Activated T-cell treated with anti-CD3 and anti-CD28 coated beads, Interleukin-2, amount 50 U/mL, for 24 hours (primary cell): Measurements from ENCODE around the gene CLCN6.

Experiments used
- DNase-seq: peaks from one replicate; pipeline ENCODE4 v3.0.0-alpha.2; 2020
- H3K27ac Mint-ChIP-seq: 2 replicates; pipeline ENCODE4 v1.8.0; 2020; ENCODE audit warnings: mild to moderate bottlenecking, mixed read lengths
- H3K27me3 Mint-ChIP-seq: 2 replicates; pipeline ENCODE4 v1.8.0; 2020; ENCODE audit warnings: mixed read lengths
- H3K36me3 Mint-ChIP-seq: 2 replicates; pipeline ENCODE4 v1.8.0; 2020; ENCODE audit warnings: low read depth, mixed read lengths
- H3K4me1 Mint-ChIP-seq: 2 replicates; pipeline ENCODE4 v1.8.0; 2020; ENCODE audit warnings: low read depth, mixed read lengths
- H3K4me3 Mint-ChIP-seq: 2 replicates; pipeline ENCODE4 v1.8.0; 2020; ENCODE audit warnings: mild to moderate bottlenecking, moderate library complexity, mixed read lengths
- H3K9me3 Mint-ChIP-seq: 2 replicates; pipeline ENCODE4 v1.8.0; 2020; ENCODE audit warnings: mixed read lengths

CLCN6 gene

DNA sequence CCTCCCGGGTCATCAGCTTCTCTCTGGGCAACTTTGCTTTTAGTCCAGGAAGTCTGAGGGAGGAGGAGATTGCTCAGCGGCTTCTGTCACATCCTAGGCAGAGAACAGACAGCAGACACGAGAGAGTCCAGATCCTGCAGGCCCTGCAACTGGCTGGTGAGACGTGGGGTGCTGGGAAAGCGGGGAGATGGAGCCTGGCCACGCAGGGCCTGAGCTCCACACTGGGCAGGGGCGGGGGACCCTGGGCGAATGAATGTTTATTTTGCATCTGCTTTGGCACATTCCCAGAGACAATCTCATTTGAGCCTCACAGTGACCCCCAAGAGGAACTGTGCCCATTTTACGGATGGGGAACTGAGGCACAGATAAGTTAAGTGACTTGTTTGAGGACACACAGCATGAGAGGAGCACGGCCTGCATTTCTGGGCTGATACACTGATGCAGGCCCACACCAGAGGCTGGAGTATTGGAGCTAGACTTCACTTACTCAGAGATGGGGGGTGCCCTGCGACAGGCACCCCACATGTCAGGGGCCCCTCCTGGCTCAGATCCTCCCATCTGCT lies 34.4 kb upstream of the CLCN6 start:
- H3K27me3 Mint-ChIP-seq: no peaks in the 10 kb centered on the region
- no peak overlapping the region for H3K4me3 Mint-ChIP-seq
- H3K36me3 Mint-ChIP-seq: no peaks in the 10 kb centered on the region
- no peak for DNase-seq
- no peak overlapping the region for H3K27ac Mint-ChIP-seq
- no peaks in the 10 kb centered on the region for H3K4me1 Mint-ChIP-seq
- no peaks in the 10 kb centered on the region for H3K9me3 Mint-ChIP-seq

DNA sequence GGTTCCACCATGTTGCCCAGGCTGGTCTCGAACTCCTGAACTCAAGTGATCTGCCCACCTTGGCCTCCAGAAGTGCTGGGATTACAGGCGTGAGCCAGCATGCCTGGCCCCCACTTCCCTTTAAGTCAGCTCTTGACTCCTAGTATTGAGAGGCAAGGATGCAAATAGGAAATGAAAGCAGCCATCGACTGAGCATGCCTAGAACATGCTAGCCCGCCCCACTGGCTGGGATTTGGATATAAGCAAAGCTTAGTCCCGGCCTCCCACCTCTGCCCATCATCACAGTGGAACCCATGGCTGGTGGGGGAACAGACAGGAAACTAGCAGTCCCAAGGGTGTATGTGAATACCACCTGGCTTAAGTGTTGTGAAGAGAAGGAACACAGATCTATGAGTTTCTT lies 33.5 kb upstream of the CLCN6 start:
- H3K4me1 Mint-ChIP-seq: no peaks in the 10 kb centered on the region

DNA sequence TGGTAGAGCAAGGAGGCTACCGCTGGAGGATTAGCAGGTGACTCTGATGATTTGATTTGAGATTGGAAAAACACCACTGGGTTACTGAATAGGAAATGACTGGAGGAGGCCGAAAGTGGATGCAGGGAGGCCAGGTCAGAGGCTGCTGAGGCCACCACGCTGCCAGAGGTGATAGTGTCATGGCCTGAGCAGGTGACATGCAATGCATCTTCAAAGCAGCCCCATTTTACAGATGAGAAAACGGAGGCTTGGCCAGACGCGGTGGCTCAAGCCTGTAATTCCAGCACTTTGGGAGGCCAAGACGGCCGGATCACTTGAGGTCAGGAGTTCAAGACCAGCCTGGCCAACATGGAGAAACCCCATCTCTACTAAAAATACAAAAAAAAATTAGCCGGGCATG lies 31.2 kb upstream of the CLCN6 start:
- H3K9me3 Mint-ChIP-seq: no peaks in the 10 kb centered on the region
- no peaks in the 10 kb centered on the region for H3K4me1 Mint-ChIP-seq
- no peaks in the 10 kb centered on the region for H3K36me3 Mint-ChIP-seq
- H3K4me3 Mint-ChIP-seq: no peak overlapping the region
- DNase-seq: no peak
- H3K27me3 Mint-ChIP-seq: no peaks in the 10 kb centered on the region
- H3K27ac Mint-ChIP-seq: no peak overlapping the region

More for the DNA sequence above, 33.5 kb upstream of the CLCN6 start:
- Mint-ChIP-seq H3K27me3 (no peaks in the 10 kb centered on the region), H3K9me3 (no peaks in the 10 kb centered on the region), H3K27ac (no peak overlapping the region), H3K4me3 (no peak overlapping the region), H3K36me3 (no peaks in the 10 kb centered on the region)
- DNase-seq: no peak

DNA sequence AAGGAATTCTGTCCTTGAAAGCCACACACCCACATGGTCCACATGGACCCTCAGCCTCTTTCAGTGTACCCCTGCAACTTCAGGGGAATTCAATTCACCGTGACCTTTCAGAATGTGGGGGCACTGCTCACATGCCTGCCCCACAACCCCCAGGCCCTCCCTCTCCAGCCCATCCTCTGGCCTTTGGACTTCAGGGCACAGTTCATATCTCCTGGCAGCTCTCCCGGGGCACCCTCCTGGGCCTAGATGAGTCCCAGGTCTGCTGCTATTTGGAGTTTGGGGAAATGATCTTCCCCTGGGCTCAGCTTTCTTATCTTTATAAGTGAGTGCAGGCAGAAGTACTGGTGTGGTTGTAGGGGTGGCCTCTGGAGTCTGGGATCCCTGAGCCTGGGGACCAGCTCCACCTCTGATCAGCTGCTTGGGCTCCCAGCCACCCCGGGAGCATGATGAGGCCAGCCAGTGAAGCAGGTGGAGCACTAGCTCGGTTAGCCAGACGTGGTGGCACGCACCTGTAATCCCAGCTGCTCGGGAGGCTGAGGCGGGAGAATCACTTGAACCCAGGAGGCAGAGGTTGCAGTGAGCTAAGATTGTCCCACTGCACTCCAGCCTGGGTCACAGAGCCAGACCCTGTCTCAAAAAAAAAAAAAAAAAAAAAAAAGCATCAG lies 28.2 kb upstream of the CLCN6 start:
- no peak for DNase-seq
- no peak overlapping the region for H3K4me3 Mint-ChIP-seq
- no peaks in the 10 kb centered on the region for H3K36me3 Mint-ChIP-seq
- H3K4me1 Mint-ChIP-seq: no peaks in the 10 kb centered on the region
- no peaks in the 10 kb centered on the region for H3K27me3 Mint-ChIP-seq
- H3K27ac Mint-ChIP-seq: no peak overlapping the region
- no peaks in the 10 kb centered on the region for H3K9me3 Mint-ChIP-seq

DNA sequence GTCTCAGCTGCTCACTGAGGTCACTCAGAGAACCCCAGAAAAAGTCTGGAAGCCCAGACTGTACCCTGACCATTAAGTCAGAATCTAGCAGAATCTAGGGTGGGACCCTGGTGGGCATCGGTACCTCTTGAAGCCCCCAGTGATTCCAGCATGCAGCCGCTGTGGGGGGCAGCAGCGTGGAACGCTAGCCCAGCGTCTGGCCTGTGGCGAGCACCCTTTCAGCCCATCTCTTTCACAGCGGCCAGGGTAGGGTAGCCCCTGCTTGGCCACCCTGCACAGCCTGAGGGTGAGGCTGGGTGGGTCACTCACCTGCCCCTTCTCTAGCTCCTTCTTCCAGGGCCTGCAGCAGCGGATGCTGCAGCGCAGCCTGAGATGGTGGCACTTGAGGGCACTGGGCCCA lies 27.7 kb upstream of the CLCN6 start:
- H3K4me3 Mint-ChIP-seq: no peak overlapping the region
- H3K36me3 Mint-ChIP-seq: no peaks in the 10 kb centered on the region
- no peak for DNase-seq
- H3K27ac Mint-ChIP-seq: no peak overlapping the region
- H3K4me1 Mint-ChIP-seq: no peaks in the 10 kb centered on the region
- H3K27me3 Mint-ChIP-seq: no peaks in the 10 kb centered on the region
- H3K9me3 Mint-ChIP-seq: no peaks in the 10 kb centered on the region

DNA sequence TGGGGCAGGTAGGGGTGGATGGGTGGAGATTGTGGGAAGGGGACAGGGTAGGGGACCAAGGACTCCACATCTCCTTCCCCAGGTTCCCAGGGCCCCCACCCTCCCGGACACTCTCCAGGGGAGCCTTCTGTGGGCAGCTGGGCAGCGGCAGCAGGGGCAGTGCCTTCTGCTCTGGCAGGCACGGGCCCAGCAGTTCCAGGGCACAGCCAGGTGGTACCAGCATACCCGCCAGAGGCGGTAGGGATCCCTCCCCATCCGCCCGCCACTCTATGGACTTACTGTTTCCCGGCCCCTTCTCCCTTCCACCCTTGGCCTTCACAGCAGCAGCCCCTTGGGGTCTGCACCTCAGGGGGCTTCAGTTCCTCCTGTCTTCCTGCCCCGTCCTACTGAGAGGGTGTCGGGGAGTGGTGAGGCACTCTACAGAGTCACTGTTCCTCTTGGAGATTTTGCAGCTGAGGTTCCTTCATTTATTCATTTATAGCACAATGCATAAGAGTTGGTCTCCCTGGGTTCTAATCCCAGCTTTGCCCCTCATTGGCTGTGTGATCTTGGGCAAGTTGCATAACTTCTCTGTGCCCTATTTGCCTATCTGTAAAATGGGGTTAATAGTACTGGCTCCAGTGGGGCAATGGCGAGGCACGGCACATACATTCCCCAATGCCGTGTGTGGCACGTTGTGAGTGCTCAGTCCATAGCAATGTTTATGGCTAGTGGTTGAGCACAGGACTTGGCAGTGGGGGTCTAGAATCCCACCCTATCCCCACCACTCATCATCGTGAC lies 27.0 kb upstream of the CLCN6 start:
- DNase-seq: no peak
- Mint-ChIP-seq H3K4me1 (no peaks in the 10 kb centered on the region), H3K4me3 (no peak overlapping the region), H3K36me3 (no peaks in the 10 kb centered on the region), H3K9me3 (no peaks in the 10 kb centered on the region), H3K27me3 (no peaks in the 10 kb centered on the region), H3K27ac (no peak overlapping the region)

DNA sequence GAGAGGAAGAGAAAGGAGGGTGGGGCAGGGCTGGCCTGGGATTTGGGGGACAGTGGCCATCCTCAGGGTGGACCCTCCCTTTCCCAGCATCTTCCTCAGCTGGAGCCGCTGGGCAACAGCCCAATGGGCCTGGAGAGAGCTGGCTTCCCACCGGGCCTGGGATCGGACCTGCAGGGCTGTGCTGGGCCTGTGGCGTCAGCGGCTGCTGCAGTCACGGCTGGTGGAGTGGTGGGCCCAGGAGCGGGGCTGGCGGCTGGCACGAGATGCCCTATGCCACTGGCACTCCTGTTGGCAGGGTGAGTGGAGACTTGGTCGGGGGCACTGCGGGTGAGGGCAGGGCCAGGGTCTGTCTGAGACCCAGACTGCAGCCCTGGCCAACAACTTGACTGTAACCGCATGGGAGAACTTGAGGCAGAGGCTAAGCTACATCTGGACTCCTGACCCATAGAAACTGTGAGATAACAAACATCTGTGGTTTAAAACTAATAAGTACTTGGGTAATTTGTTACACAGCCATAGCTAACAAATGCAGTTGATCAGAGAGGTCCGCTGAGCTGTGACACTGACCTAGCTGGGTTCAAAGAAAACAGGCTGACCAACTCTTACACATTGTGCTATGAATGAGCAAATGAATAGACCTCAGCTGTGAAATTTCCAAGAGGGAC lies 26.1 kb upstream of the CLCN6 start:
- H3K36me3 Mint-ChIP-seq: no peaks in the 10 kb centered on the region
- H3K9me3 Mint-ChIP-seq: no peaks in the 10 kb centered on the region
- H3K4me3 Mint-ChIP-seq: no peak overlapping the region
- H3K27me3 Mint-ChIP-seq: no peaks in the 10 kb centered on the region
- no peak overlapping the region for H3K27ac Mint-ChIP-seq
- peaks cover 2% of the 10 kb centered on the region for H3K4me1 Mint-ChIP-seq
- no peak for DNase-seq

DNA sequence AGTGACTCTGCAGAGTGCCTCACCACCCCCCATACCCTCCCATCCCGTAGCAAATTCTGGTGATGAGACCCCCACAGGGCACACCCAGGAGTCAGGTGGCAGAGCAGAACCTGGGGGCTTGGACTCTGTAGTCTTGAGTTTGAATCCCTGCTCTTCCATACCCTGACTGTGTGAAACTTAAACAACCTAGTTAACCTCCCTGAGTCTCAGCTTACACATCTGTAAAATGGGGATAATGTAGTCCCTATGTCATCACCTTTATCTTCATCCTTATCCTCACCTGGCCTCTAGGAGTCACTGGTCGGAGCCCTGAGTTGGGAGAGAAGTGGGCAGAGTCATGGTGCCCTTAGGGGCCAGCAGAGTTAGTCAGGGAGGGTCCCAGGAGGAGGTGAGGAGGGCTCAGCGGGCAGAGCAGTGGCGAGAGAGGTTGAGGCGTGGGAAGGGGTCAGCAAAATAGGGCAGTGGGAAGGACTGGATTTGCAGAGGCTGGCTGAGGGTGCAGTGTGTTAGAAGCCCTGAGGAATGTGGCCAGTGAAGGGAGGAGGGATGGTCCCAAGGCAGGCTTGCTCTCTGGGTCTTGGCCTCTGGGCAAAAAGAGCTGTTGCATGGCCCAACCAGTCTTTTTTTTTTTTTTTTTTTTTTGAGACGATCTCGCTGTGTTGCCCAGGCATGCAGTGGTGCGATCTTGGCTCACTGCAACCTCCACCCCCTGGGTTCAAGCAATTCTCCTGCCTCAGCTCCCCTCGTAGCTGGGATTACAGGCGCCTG lies 25.4 kb upstream of the CLCN6 start:
- H3K27ac Mint-ChIP-seq: no peak overlapping the region
- no peak for DNase-seq
- H3K9me3 Mint-ChIP-seq: no peaks in the 10 kb centered on the region
- no peaks in the 10 kb centered on the region for H3K36me3 Mint-ChIP-seq
- H3K4me3 Mint-ChIP-seq: no peak overlapping the region
- peaks cover 5% of the 10 kb centered on the region for H3K4me1 Mint-ChIP-seq
- H3K27me3 Mint-ChIP-seq: no peaks in the 10 kb centered on the region

DNA sequence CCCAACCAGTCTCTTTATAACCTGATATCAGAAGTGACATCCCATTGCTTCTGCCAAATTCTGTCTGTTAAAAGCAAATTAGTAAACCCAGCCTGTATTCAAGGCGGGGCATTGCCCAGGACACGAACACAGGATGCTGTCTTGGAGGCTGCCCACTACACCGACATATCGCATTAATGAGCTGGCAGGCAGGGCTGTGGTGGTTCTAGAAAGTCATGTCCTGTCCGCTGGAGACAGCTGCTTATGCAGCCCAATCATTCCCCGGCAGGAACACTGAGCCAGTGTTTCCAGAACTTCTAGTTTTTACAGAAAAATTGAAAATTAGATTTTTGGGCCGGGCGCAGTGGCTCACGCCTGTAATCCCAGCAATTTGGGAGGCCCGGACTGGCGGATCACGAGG lies 24.7 kb upstream of the CLCN6 start:
- H3K27ac Mint-ChIP-seq: no peak overlapping the region
- no peaks in the 10 kb centered on the region for H3K27me3 Mint-ChIP-seq
- no peaks in the 10 kb centered on the region for H3K36me3 Mint-ChIP-seq
- peaks cover 6% of the 10 kb centered on the region for H3K4me1 Mint-ChIP-seq
- H3K9me3 Mint-ChIP-seq: no peaks in the 10 kb centered on the region
- no peak for DNase-seq
- no peak overlapping the region for H3K4me3 Mint-ChIP-seq

DNA sequence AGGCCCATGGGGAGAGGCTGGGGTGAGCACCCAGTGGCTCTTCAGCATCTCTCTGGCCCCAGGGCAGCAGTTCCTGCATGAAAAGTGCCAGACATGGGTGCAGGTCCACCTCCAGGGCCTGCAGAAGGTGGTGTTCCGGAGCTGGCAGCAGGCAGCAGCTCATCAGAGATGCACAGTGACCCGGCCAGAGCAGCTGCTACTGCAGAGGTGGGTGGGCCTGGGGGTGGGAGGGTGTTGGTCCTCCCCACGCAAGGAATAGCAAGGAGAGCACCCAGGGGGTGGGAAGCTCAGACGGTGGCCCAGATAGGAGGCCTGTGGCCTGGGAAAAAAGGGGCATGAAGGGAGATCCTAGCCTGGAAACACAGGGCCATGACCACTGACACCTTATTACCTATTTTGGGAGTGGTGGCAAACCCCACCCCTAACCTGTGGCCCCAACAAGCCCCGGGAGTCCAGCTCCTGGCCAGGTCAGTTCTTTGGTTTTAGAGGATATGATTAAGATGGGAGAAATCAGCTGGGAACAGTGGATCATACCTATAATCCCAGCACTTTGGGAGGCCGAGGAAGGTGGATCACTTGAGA lies 23.8 kb upstream of the CLCN6 start:
- no peak overlapping the region for H3K4me3 Mint-ChIP-seq
- no peaks in the 10 kb centered on the region for H3K27me3 Mint-ChIP-seq
- no peaks in the 10 kb centered on the region for H3K36me3 Mint-ChIP-seq
- no peak overlapping the region for H3K27ac Mint-ChIP-seq
- H3K4me1 Mint-ChIP-seq: peaks cover 6% of the 10 kb centered on the region
- H3K9me3 Mint-ChIP-seq: no peaks in the 10 kb centered on the region
- DNase-seq: no peak

DNA sequence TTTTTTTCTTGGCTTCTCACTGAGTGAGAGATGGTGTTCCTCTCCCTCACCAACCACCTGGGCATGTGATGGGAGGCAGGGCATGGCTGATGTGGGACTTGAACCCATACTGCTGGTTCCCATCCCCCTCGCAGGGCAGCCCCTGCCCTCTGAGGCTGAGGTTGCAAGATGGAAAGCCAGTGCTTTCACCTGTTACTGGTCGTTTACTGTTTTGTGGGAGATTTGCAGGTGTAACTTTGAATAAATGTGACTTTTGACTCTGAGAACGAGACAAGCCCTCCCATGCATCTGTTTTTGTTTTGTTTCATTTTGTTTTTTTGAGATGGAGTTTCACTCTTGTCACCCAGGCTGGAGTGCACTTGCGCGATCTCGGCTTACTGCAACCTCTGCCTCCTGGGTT lies 22.4 kb upstream of the CLCN6 start:
- Mint-ChIP-seq H3K27ac (no peak overlapping the region), H3K36me3 (no peaks in the 10 kb centered on the region), H3K4me3 (no peak overlapping the region), H3K9me3 (no peaks in the 10 kb centered on the region), H3K27me3 (no peaks in the 10 kb centered on the region), H3K4me1 (peaks cover 6% of the 10 kb centered on the region)
- no peak for DNase-seq

DNA sequence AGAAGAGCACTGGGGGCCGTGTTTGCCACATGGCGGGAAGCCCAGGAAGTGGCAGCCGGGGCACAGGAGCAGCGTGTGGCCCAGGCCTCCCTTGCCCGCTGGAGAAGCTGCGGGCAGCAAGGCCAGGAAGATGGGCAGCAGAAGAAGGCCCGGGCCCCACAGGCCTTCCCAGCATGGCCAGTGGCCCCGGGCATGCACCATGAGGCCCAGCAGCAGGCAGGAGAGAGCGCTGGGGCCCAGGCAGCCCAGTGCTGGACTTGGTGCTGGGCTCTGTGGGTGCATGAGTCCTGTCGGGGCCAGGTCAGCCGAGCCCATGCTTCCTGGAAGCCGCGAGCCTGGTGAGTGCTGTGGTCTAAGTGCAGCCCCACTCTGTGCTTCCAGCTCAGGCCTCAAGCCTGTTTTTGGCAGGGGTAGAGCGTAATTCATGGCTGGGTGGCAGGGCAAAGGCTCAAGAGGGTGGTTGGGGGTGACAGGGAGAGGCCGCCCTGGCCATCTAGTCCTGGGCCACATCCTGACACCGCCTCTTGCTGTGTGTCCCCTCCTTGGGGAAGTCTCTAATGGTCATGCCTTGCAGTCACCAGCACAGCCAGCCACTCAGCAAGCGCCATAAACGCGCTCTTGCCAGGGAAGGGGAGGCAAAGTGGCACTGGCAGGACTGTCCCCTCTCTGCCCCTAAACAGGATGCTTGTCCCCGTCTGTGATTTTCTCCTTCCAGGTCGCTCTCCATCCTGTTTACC lies 21.6 kb upstream of the CLCN6 start:
- no peaks in the 10 kb centered on the region for H3K36me3 Mint-ChIP-seq
- DNase-seq: no peak
- H3K4me1 Mint-ChIP-seq: peaks cover 6% of the 10 kb centered on the region
- H3K27ac Mint-ChIP-seq: no peak overlapping the region
- H3K4me3 Mint-ChIP-seq: no peak overlapping the region
- H3K27me3 Mint-ChIP-seq: no peaks in the 10 kb centered on the region
- no peaks in the 10 kb centered on the region for H3K9me3 Mint-ChIP-seq

DNA sequence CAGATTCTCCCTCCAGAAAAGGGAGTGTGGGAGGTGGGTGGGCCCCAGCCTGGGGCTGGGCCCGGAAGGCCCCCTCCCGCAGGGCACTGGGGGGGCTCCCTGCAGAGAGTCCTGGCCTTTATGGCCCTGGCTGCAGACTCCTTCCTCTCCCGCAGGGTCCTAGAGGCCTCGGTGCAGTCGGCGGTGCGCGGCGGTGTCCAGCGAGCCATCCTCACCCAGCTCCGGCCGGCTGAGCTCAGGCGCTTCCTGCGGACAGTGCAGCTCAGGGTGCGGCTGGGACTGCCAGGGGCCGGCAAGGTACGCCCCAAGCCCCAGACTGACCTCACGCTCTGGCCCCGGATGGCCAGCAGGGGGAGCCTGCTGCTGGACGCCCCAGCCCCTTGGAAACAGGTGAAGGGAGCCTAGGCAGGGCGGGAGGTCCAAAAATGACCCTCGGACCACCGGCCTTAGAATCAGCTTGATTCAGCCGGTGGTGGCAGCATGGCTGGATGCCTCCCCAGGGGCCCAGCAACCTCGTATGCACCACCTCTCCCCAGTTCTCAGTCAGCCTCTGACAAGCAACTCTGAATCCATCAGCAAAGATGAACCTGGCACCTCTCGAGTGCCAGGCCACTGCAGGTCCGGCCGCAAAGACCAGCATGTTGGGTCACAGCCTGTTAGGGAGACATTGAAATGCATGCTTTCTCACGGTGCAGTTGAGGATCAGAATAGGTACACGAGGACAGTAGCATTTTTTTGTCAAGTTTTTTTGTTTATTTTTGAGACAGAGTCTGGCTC lies 20.8 kb upstream of the CLCN6 start:
- DNase-seq: peak; percentile 68
- Mint-ChIP-seq H3K27ac (no peak overlapping the region), H3K4me1 (peaks cover 6% of the 10 kb centered on the region), H3K4me3 (peak overlapping the region; percentile 29), H3K36me3 (no peaks in the 10 kb centered on the region), H3K27me3 (no peaks in the 10 kb centered on the region), H3K9me3 (no peaks in the 10 kb centered on the region)
